Medulla oblongata (tissue), 1 donor: ENCODE measurements around the gene CHSY1.
A peak's percentile ranks its signal among the peaks of the same experiment; 100 is the strongest.
"Not testable (repeated sequence)": the region's sequence is repeated elsewhere in the genome, so short reads cannot be mapped to it uniquely, and the experiment has no call there.

Experiments used
- DNase-seq: peaks from one replicate; pipeline ENCODE4 v3.0.0-alpha.2; 2015; ENCODE audit errors: extremely low spot score

CHSY1 gene

GRCh38 chr15:101244889-101245668, 6.8 kb downstream of the CHSY1 start:
- no peak for DNase-seq

- no peak for DNase-seq
These were observed 7.6 kb downstream of the CHSY1 start for GRCh38 chr15:101244036-101244781.

GRCh38 chr15:101243420-101243819, 8.4 kb downstream of the CHSY1 start:
- DNase-seq, result no peak

DNA sequence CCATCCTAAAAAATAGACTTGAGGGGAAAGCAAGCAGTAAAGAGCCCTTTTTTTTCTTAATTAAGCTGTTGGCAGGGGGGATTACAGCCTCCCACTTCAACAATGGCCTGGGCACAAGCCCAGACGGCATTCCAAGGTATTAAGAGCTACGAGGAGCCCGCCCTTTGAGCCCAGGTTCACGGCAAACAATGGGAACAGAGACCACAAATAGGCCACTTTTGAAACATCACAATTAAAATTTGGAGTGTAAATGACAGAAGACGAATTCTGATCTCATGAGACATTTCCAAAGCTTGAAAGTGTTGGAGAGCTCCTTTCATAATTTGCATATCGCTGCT, 8.9 kb downstream of the CHSY1 start:
- DNase-seq, result no peak

DNA sequence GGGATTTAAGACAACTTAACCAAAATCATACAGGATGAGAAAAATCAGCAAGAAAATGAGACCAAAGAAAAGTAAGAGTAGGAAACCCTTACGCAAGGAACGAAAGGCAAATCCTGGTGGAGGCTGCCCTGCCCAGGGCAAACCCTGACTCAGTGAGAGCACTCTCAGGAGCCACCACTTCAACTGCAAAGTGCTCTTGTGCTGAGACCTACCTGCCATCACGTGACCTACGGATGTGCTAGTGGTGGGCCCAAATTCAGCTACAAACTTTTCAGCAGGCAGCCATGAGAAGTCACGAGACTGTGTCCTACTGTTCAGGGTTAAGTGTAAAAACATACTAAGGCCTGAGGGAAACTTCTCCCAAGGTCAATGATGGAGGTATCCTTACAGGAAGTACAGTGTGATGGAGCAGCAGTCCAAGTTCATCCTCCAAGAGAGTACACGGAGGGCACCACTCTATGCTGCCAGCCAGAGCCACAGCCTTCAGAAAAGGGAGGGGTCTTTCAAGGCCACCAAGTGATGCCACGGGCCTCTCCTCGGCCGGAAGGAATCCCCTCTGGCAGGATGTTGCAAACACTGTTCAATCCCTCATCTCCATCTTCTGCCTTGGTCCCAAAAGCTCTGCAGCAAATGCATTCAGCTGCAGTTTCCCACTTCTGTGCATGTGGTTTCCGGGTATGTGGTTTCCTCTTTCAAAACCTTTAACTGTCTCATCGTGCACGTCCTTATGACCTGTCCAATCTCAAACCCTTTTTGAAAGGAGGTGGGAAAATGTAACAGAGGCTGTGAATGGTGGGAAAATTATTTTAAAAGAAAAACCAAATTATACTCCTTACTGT, 9.5 kb downstream of the CHSY1 start:
- peak; percentile 66 for DNase-seq

- DNase-seq, result no peak
These were observed 11.5 kb downstream of the CHSY1 start for GRCh38 chr15:101240358-101240757.

GRCh38 chr15:101239724-101240136, 12.1 kb downstream of the CHSY1 start:
- no peak for DNase-seq

DNA sequence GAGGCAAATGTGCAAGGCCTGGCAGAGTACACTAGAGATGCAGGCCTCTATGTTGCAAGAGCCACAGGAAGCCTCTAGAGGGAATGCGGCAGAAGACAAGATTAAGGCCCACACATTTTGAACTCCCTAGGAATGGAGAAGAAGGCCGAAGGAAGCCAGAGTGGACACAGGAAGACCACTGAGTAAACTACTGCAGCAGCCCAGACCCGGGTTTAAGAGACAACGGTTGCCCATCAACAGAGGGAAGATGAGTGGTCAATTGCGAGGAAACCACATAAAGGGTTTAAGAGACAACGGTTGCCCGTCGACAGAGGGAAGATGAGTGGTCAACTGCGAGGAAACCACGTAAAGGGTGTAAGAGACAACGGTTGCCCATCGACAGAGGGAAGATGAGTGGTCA, 14.6 kb downstream of the CHSY1 start:
- no peak for DNase-seq

DNA sequence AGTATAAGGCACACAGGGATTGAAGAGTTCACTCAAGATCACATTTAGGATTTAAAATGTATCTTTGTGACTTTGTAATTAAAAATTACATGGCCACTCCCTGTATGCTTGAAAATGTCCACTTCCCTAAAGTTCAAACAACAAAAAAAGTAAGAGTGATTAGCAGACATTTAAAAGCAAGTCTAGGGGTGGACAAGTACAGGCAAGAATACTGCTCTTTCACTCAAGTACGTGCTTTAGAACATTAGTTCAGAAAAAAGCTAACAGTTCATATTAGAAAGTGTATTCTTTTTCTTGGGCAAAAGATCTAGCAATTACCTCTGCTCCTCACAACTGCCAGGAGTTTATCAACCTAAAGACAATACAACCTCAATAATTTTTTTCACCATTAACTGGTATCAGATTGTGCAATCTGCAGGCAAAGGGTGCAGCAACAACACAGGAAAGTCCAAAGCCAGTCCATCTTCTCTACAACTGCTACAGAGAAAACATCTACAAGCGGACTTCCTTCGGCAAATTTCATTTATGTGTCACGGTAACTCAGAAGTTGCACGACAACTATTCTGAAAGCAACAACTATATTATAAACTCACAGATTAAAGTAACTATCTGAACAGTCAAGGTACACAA, 18.1 kb downstream of the CHSY1 start:
- DNase-seq, result no peak

DNA sequence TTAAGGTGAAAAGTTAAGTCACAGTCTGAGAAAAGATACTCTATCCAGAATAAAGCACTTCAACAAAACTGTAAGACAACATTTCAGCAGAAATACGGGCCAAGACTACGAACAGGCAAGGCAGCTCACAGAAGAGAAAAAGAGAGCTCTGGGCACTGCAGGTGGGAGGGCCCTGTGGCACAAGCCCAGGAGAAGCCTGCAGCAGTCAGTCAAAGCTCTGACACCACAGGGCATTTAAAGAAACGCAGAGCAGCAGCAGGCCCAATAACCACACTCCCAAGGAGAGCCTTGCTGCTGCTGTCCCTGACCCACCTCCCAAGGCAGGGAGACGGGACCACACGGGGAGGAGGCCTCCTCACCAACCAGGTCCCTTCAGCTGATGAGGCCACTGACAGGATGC, 19.2 kb downstream of the CHSY1 start:
- DNase-seq, result no peak

GRCh38 chr15:101228313-101228712, 23.5 kb downstream of the CHSY1 start:
- no peak for DNase-seq

GRCh38 chr15:101225658-101226057, 26.2 kb downstream of the CHSY1 start:
- no peak for DNase-seq

DNA sequence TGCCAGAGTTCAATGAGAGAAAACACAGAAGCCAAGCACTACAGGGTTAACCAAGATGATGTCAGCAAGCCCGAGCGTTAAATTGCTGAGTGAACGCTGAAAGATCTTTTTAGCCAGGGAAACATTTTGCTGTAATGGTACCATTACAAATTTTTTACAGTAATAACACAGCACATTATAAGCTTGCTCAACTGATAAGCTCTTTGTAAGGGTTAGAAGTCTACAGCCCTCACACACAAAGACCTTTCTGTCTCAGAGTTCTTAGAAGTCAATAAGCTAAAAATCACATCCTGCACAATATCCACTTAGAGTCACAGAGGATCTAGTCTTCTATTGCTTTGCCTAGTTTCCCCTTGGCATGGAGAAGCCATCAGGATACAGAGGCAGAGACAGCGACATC, 29.9 kb downstream of the CHSY1 start:
- no peak for DNase-seq

GRCh38 chr15:101220060-101220459, 31.8 kb downstream of the CHSY1 start:
- DNase-seq, result no peak

DNA sequence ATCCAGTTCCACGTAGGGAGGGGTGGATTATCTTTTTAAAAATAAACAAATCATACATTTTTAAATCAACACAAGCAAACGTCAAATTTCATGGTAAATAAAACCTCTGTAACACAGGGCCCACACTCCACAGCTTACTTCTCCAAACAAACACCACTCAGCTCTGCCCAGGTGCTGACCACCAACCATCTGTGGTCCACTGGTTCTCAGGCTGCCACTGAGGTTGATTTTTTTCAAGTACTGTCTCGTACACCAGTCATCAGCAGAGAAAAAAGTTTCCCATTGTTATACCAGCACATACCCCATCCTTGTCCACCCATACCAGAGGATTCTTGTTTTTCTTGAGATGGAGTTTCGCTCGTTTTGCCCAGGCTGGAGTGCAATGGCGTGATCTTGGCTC, 32.4 kb downstream of the CHSY1 start:
- DNase-seq, result no peak

DNA sequence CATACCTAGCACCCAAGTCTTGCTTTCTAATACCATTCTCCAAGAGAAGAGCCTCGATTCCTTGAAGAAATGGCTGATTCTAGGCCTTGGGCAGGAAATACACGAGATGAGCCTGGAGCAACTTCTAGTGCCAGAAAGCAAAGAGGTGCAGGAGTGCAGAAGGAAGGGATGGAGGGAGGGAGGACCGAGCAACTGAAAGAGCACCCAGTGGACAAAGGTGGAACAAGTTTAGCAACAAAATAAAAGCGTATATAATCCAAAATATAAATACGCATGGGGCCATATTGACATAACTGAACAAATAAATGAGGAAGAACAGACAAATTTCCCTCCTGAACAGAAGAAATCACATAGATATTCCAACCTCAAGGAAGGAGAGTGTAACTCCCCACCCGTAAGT, 34.4 kb downstream of the CHSY1 start:
- DNase-seq, result no peak

DNA sequence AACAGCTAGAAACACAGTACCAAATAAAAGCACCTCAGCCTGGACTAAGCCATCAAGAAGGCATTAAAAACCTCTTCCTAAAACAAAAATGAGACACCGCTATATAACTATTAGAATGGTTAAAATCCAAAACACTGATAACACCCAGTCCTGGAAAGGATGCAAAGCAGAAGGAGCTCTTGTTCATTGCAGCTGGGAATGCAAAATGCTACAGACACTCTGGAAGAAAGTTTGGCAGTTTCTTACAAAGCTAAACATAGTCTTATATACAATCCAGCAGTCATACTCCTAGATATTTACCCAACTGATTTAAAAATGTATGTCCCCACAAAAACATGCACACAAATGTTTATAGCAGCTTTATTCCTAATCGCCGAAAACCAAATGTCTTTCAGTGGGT, 35.7 kb downstream of the CHSY1 start:
- no peak for DNase-seq

DNA sequence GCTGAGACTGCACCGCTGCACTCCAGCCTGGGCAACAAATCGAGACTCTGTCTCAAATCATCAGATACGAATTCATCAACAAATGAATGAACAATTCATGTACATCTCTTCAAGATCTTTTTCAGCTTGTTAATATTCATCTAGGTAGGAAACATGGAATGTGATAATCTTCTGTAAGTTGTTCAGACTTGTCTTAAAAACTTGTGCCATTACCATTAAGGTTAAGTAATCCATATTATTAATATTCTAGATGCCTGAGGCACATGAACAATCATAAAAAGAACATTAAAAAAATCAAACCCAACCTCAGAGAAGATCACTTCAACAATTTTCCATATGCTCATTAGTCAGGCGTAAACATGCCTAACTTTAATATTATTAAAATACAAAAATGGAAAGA, 36.2 kb downstream of the CHSY1 start:
- DNase-seq, result no peak

DNA sequence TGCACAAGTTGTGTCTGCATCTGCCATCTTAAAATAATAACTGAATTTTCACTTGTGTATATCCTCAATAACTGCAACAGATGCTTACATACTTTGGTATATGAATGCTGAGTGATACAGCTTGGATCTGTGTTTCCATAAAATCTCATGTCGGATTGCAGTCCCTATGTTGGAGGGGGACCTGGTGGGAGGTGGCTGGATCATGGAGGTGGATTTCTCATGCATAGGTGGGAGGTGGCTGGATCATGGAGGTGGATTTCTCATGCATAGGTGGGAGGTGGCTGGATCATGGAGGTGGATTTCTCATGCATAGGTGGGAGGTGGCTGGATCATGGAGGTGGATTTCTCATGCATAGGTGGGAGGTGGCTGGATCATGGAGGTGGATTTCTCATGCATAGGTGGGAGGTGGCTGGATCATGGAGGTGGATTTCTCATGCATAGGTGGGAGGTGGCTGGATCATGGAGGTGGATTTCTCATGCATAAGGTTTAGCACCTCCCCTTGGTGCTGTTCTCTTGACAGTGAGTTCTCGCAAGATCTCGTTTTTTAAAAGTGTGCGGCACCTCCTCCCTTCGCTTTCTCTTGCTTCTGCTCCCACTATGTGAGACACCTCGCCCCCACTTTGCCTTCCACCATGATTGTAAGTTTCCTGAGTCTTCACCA, 37.3 kb downstream of the CHSY1 start:
- DNase-seq, result not testable (repeated sequence)

- DNase-seq, result no peak
These were observed 38.3 kb downstream of the CHSY1 start for GRCh38 chr15:101213570-101213969.

DNA sequence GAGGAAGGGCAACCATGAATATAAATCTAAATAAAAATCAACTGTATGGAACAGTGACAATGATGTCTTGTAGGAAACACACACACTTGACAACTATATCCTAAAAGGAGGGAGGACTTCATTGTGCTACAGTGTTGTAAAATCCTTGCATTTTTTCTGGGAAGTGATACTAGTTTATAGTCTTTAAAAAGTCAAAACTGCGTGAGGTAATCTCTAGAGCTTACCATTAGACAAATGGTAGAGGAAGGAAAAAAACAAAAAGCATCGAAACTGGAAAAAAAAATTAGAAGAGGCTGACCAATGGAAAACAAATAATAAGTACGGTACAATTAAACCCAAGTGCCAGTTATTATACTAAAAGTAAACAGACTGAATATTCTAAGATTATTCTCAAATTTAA, 38.7 kb downstream of the CHSY1 start:
- no peak for DNase-seq

GRCh38 chr15:101211897-101212296, 40.0 kb downstream of the CHSY1 start:
- no peak for DNase-seq
